ENCODE data around the gene NUDT19. TPM values are rescaled to one million over a fixed set of nuclear protein-coding genes. Genes with fewer than 3 reads are reported as not detected.

The NUDT19 gene
- total and polyA plus RNA-seq, 9 of the 15 experiments (the other 6 are each of a cell fraction or from before 2014, with no cell fraction given) = 9.6 to 38.6 (median 14.4) TPM

DNA sequence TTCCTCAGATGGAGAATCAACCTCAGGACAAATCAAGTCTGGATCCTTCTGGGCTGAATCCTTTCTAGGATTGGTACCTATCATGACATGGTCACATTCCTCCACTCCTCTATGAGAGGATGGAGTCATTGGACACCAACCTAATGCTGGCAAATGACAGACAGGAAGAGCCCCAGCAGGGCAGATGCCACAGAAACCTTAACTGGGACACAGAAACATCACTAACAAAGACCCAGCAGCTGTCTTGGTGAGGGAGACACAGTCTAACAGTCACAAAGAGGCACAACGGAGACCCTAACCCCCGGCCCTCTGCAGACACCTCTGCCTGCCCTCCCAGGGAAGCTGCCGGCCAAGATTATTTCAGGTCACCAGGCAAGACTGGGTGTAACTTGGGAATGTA, 18.8 kb upstream of the NUDT19 start:
- no peak overlapping the region for H2AFZ ChIP-seq (ENCODE audit: low read depth, low read length)
- TF ChIP-seq POLR2B (IDR thresholded peaks at IDR 0.05; ENCODE audit: low read depth, partially characterized antibody) (no peak), ZNF408 (CRISPR knock-in tag; IDR thresholded peaks at IDR 0.05; ENCODE audit: low read depth) (no peak), CXXC5 (CRISPR knock-in tag; IDR thresholded peaks at IDR 0.05) (0 out of 2 replicates have a peak, but pooled peaks have one; percentile 11), RBFOX2 (IDR thresholded peaks at IDR 0.05; ENCODE audit: low read depth, low read length) (0 out of 2 replicates have a peak, but pooled peaks have one; percentile 6), POLR2AphosphoS5 (IDR thresholded peaks at IDR 0.05; ENCODE audit: control insufficient read depth, insufficient read depth, low read depth, low read length) (no peak)
- peaks cover 57 to 76% of the 10 kb centered on the region in 2 experiments for H3K4me1 ChIP-seq (replicated peaks in 1 of 2; ENCODE audit: control insufficient read depth in 2 of 2, insufficient read depth in 2 of 2, low read length in 2 of 2)
- no TSS peak for BruUV-seq (replicated peaks)
- peak overlapping the region; percentile 47; the same call in 2 of the 3 replicates for H3K27ac ChIP-seq (ENCODE audit: extremely low read depth, low read depth, low read length)
- H3K9ac ChIP-seq (ENCODE audit: insufficient read depth in 1 of 2, low read depth in 2 of 2, low read length in 2 of 2) = peak overlapping the region in 1 of 2 experiments; percentile 90; a peak in 2 of 4 replicates
- H3K4me3 ChIP-seq = peak overlapping the region; percentile 92; the same call in 1 of the 2 replicates
- H3K9me3 ChIP-seq (replicated peaks; ENCODE audit: control insufficient read depth, insufficient read depth, low read depth, low read length) = no peaks in the 10 kb centered on the region; the same call in 1 of the 2 replicates
- ChIA-PET POLR2A (interaction anchor here (0.6 to 1.8 kb wide), 5 partner anchors 17 to 73 kb away, joined by 3 to 6 read pairs (median 3); partner anchors contain the start of gene NUDT19), CTCF (ENCODE audit: low intra/inter-chr PET ratio) (no interaction called here)
- H3K27me3 ChIP-seq (ENCODE audit: control insufficient read depth in 2 of 2, insufficient read depth in 2 of 2, low read length in 2 of 2) = no peaks in the 10 kb centered on the region
- intact Hi-C loops (cut with micrococcal nuclease) (loop anchor here (1.0 to 5.0 kb wide), 2 partner anchors 45 to 91 kb away; partner anchors contain the start of gene PDCD5), in situ Hi-C loops (cut with MboI) (no loop called here)
- DNase-seq (ENCODE audit: extremely low read depth in 1 of 4, low spot score in 3 of 4) (no peak), FAIRE-seq (no peak), ATAC-seq (no peak)
- H3K4me2 ChIP-seq (ENCODE audit: insufficient read depth, low read length) = peak overlapping the region; percentile 91
- WGBS (ENCODE audit: insufficient coverage, low coverage, missing lambda C conversion rate) = 10% methylated on average over 3 of the region's 3 CpGs
- peaks cover 71% of the 10 kb centered on the region for H3K79me2 ChIP-seq (ENCODE audit: control insufficient read depth, insufficient read depth, low read length)
- H3K9me1 ChIP-seq (ENCODE audit: control insufficient read depth, insufficient read depth, low read length) = peaks cover 5% of the 10 kb centered on the region
- H3K36me3 ChIP-seq (ENCODE audit: control insufficient read depth, insufficient read depth, low read length) = peaks cover 25% of the 10 kb centered on the region; the same call in 2 of the 3 replicates
- peaks cover 2% of the 10 kb centered on the region; the same call in 1 of the 2 replicates for H4K20me1 ChIP-seq (replicated peaks; ENCODE audit: control insufficient read depth, insufficient read depth, low read length)

Measured in K562 (cell line).